Activated gamma-delta T cell treated with Interleukin-2 at 50 U/mL for 16 hours (primary cell): ENCODE results near the gene EIF5A.

Source experiments
- DNase-seq: peaks from one replicate; pipeline ENCODE4 v3.0.0-alpha.2; 2020

Gene EIF5A

DNA sequence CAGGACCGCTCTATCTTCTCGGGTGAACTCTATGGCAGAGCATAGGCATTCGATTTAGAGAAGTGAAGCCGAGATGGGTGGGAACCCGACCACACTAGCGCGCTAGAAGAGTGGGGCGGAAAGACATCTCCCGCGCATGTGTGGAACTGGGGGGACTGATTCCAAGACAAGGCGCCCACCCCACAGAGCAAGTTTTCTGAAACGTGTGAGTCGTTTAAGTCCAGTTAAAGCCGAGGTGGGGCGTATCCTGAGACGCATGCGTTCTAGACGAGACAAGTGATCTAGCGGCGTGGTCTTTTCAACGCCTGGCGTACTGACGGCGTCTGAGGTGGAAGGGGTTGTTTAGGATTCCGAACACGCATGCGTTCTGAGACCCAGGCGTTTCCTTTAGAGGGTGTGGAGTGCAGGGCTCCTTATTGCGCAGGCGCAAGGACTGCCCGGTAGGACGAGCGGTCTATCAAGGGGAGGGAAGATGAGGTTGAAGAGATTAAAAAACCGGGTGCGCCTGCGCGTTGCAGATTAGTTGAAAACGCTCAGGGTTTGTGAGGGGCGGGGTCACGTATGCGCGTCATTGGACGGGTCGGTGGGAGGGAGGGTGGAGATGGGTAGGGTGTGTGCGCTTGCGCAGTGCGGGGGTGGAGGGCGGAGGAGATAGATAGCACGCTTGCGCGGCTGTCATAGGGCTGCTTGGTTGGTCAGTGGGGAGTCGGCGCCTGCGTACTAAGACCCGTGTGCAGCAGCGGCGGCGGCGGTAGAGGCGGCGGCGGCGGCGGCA is at the start of gene EIF5A:
Gene EIF5A (plus strand): TSS at position 718 of the 775 bp plus-strand sequence. CDS start 2,008 bp downstream, outside the sequence.
- peak; percentile 100 for DNase-seq

- DNase-seq: no peak
Observed at GRCh38 chr17:7258731-7259554, 48.5 kb upstream of the EIF5A start.

GRCh38 chr17:7259555-7259889 is 47.9 kb upstream of the EIF5A start:
- DNase-seq: no peak

DNA sequence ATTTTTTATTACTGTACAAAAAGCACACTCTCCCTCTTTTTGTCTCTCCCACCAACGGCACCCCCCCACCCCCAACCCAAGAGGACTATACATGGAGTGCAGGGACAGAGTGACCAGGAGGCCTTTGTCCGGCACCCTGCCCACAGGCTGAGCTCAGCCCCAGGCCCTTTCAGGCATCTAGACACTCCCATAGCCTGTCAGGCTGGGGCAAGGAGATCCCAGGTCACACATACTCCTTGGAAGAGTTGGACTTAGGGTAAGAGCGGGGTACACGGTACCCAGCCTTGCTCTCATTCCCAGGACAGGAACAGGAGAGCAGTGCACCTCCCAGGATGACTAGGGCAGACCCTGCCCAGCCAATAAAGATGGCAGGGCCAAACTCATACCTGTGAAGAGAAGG is 47.3 kb upstream of the EIF5A start:
- DNase-seq: no peak

DNA sequence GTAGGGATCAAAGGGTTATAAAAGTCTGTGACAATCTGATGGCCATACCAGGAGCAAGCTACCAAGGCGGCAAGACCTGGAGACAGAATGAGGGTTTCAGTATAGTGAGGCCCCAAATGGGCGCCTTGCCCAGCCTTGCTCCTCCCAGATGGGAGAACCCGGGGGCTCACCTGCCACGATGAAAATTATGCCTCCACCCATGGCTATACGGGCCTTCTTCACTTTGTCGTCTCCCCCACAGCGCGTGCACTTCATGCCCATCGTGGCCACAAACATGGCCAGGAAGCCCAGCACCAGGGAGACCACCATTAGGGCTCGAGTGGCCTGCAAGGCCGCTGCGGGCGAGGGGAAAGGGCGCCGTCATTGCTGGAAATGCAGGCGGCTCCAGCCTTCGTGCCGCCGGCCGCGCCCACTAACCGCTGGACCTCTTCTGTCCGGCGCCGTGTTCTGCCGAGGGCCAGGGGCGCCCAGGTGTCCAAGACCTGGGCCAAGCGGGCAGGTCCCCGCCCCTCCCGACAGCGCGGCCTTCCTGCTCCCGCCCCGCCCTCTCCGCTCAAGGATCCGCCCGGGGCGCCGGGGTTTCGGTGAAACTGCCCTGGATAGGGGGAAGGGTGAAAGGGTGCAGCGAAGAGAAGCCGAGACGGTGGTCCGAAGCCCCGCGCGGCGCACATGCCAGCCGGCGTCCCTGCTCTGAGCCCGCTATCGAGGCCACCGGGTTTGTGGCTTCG is 46.6 kb upstream of the EIF5A start:
- DNase-seq: peak; percentile 42

DNA sequence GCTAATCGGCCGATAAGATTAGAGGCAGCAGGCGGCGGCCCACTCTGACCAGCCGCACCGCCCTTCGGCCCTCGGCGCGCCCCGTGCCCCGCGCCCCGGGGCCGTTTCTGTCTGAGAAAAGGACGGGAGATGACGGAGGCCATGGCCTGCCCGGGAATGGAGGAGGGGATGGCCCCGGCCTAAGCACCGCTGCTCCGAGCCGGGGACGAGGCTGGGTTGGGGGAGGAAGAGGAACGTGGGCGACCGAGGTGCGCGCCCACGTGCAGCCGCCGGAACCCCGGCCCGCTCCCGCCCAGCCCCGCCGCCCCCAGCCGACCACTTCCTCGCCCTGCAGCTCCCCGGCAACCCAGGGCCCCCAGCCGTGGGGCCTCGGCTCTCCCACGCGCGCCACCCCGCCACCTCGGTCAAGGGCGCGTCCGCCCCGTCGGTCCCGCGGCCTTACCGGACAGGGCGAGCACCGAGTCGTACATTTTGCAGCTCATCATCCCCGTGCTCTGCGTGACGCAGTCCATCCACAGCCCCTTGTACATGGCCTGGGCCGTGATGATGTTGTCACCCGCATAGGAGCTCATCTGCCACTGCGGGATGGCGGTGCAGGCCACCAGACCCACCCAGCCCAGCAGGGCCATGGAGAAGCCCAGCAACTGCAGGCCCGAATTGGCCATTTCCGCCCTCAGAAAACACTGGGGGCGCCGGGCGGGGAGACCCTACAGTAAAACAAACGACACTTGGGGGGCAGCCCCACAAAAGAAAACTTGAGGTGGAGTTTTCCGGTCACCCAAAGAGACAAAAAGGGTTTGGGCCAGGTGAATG is 45.8 kb upstream of the EIF5A start:
- peak; percentile 47 for DNase-seq

DNA sequence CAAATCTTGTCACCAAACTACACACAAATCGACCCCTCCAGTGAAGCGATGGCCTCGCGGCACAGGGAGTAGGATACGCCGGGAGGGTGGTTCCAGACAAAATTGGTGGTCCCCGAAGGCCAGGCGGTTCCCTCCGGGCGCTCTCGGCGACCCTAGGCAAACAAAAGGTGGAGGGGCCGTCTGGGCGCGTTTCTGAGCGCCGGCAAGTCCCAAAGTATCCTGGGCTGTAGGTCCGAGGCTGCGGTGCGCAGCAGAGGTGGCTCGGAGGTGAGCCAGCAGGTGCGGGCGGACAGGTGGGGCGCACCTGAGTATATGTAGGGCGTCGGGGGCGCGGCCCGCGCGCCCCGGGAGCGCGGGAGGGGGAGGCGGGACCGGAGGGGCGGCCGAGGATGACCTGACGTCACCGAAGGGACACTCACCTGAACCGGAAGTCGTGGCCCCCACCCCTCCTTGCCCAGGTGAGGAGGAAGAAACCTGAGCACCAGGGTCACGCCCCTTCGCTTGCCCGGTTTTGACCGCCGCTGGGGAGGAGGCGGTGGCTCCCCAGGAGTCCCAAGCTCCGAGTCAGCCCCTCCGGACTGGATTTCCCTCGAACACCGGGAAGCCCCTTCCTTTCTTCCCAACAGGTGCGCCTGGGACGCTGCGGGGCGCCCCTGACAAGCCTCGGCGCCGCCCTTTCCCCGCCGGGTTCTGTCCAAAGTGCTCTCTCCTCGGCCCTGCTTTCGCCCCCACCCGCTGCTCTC is 45.1 kb upstream of the EIF5A start, which contains the start of gene CLDN7:
Gene CLDN7 (minus strand): TSS at position 287 of the 743 bp plus-strand sequence. CDS start 435 bp downstream, outside the sequence.
- DNase-seq: no peak

DNA sequence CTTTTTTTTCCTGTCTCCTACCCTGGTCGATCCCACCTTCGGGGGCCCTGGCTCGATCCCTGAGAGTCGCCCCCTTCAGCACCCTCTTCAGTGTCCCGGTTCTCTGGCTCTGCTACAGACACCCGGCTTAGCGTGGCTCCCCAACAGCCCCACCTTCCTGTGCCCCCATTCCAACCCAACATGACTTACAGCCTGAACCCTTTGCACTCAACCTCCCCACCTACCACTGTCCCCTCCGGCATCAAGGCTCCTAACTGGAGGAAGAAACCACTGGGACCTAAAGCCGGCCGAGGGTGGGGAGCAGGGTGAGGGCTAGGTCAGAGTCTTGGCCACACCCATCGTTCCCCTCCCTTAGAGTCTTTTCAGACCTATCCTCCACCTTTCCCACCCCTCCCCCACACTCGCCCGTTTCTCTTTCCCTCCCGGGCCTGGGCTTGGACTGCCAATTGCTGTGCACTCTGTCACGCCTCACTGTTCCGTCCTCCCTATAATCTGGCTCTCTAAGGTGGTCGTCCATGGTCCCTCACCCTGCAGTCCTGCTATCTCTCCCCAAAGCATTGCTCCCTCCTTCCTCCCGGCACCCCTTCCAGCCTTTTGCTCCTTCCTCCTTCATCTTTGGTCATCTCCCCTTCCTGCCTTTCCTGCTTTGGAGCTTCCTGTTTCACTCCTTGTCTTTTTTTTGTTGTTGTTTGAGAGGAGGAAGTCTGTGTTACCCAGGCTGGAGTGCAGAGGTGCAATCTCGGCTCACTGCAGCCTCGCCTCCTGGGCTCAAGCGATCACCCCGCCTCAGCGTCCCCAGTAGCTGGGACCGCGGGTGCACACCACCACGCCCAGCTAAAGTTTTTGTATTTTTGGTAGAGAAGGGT is 44.3 kb upstream of the EIF5A start:
- no peak for DNase-seq

DNA sequence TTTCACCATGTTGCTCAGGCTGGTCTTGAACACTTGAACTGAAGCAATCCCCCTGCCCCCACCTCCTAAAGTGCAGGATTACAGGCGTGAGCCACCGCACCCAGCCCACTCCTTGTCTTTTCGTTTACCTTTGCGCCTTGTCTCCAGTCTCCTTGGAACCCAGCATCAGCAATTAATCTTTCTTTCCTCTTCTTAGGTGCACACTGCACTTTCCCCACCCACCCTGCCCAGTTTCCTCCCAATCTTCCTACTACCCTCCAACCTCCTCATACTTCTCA is 43.7 kb upstream of the EIF5A start:
- DNase-seq: no peak

DNA sequence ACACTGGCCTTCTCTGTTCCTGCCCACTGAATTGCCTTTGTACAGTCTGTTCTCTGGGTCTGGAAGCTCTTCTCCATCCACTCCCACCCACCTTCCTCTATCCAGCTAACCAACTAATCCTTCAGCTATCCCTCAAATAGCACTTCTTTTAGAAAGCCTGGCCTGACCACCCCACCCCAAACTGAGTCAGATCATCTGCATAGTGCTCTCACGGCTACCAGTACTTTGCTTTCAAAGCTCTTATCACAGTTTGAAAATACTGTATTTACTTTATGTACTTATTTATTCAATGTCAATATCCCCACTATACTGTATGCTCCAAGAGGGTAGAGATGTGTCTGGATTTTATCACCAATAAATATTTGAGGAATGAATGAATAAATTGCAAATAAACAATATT is 40.6 kb upstream of the EIF5A start:
- no peak for DNase-seq

DNA sequence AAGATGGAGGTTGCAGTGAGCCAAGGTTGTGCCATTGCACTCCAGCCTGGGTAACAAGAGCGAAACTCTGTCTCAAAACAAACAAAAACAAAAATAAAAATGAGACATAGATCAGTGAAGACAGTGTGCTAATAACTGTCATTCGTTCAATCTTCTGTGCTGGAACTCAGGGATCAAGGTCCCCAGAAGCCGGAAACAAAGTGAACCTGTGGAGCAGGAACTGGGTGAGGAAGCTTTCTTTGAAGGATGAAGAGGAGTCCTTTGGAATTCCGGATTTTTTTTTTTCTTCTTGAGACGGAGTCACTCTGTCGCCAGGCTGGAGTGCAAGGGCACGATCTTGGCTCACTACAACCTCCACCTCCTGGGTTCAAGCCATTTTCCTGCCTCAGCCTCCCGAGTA is 28.0 kb upstream of the EIF5A start:
- no peak for DNase-seq

DNA sequence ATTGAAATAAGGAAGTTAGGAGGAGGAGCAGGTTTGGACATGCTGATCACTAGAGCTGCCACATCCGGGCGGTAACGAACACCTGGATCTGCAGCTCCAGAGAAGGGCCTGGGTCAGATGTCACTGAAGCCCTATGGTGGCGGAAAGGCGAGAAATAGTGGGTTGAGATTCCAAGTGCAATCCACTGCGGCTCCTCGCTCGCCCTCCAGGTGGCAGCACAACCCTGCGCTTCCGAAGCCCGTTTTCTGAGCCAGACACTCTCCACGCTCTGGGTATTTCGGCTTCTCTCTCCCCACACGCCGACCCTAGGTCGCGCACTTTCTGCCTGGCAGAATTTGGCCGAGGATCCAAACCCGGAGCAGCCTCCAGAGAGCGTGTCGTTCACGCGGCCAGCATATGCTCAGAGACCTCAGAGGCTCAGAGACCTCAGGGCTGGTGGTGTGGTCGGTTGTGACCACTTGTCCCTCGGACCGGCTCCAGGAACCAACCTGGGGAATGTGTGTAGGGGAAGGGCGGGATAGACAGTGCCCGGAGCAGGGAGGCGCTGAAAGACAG is 26.8 kb upstream of the EIF5A start:
- DNase-seq: peak; percentile 84

- peak; percentile 69 for DNase-seq
Observed at GRCh38 chr17:7281074-7281952, 26.1 kb upstream of the EIF5A start, which contains the start of gene SLC2A4. Gene SLC2A4 (plus strand): TSS chr17:7281718. CDS start chr17:7281935, 217 bp downstream.

- DNase-seq: no peak
Observed at GRCh38 chr17:7281953-7282751, 25.3 kb upstream of the EIF5A start.

DNA sequence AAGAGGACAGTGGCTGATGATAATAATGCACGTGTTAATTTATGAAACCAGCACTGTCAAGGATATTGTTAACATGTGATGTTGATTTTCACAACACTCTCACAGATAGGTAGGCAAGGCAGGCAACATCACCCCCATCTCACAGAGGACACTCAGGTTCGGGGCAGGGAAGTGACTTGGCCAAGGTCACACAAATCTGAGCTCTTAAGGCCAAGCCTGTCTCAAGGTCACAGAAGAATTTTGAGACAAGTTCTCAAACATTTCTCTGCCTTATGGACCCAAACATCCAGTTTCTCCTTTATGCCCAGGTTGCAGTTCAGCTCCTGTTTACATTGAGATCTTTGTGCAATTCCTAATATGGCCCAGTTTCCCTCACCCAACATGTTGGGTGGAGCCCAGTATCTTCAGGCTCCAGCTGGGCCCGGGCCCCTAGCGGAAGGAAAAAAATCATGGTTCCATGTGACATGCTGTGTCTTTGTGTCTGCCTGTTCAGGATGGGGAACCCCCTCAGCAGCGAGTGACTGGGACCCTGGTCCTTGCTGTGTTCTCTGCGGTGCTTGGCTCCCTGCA is 24.6 kb upstream of the EIF5A start:
- DNase-seq: no peak

DNA sequence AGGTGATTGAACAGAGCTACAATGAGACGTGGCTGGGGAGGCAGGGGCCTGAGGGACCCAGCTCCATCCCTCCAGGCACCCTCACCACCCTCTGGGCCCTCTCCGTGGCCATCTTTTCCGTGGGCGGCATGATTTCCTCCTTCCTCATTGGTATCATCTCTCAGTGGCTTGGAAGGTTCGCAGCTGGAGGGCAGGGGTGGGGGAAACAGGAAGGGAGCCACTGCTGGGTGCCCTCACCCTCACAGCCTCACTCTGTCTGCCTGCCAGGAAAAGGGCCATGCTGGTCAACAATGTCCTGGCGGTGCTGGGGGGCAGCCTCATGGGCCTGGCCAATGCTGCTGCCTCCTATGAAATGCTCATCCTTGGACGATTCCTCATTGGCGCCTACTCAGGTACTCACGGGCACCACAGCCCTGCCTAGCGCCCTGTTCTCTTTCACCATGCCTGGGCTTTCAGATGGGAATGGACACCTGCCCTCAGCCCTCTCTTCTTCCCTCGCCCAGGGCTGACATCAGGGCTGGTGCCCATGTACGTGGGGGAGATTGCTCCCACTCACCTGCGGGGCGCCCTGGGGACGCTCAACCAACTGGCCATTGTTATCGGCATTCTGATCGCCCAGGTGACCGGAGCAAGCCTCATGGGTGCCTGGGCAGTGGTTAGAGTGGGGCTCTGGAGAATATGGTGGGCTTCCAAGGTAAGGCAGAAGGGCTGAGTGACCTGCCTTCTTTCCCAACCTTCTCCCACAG is 23.8 kb upstream of the EIF5A start:
- DNase-seq: no peak

DNA sequence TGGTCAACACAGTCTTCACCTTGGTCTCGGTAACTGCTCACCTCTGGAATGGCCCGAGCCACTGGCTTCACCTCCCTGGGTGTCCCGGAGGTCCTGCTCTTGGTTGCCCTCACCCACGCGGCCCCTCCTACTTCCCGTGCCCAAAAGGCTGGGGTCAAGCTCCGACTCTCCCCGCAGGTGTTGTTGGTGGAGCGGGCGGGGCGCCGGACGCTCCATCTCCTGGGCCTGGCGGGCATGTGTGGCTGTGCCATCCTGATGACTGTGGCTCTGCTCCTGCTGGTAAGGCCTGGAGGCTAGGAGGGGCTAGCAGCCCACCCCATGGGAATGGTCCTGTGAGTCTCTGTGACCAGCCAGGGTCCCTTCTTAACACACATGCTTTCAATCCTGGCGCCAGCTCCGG is 22.5 kb upstream of the EIF5A start:
- no peak for DNase-seq

DNA sequence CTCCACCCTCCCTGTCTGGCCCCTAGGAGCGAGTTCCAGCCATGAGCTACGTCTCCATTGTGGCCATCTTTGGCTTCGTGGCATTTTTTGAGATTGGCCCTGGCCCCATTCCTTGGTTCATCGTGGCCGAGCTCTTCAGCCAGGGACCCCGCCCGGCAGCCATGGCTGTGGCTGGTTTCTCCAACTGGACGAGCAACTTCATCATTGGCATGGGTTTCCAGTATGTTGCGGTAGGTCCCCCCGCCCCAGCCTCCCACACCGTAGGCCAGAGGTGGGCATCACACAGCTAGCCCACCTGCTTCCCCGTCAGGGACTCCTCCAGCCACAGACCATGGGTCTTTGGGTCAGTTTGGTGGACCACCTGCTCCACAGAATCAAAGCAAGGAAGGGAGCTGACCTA is 21.7 kb upstream of the EIF5A start:
- DNase-seq: no peak
